ENCODE measurements around the gene RAD9A. TPM values are rescaled to one million over a fixed set of nuclear protein-coding genes. Genes with fewer than 3 reads are reported as not detected.

RAD9A gene
- total RNA-seq, 2 experiments from 2014 or later, result 29.7 to 30.6 TPM

- H3K9me3 Mint-ChIP-seq, result no peaks in the 10 kb centered on the region
- no peak overlapping the region for H3K4me3 Mint-ChIP-seq
- POLR2A ChIA-PET, result no interaction called here
Measured at GRCh38 chr11:67347964-67348749, 43.6 kb upstream of the RAD9A start.

GRCh38 chr11:67349036-67349435, 42.8 kb upstream of the RAD9A start:
- H3K4me1 Mint-ChIP-seq (ENCODE audit: low read depth), result peaks cover 53% of the 10 kb centered on the region

More at GRCh38 chr11:67347964-67348749, 43.6 kb upstream of the RAD9A start:
- DNase-seq (no peak), ATAC-seq (no peak)
- peaks cover 1% of the 10 kb centered on the region for H3K36me3 Mint-ChIP-seq (ENCODE audit: low read depth)
- CTCF ChIA-PET, result interaction anchor here (1.0 to 12.1 kb wide), 10 partner anchors 7 to 86 kb away, joined by 3 to 883 read pairs (median 18); partner anchors contain the start of genes CLCF1 and POLD4
- no peak for TF ChIP-seq CTCF (IDR thresholded peaks at IDR 0.05)
- H3K27me3 Mint-ChIP-seq, result no peaks in the 10 kb centered on the region
- intact Hi-C loops (cut with micrococcal nuclease), result no loop called here
- H3K4me1 Mint-ChIP-seq (ENCODE audit: low read depth), result peaks cover 50% of the 10 kb centered on the region
- H3K27ac Mint-ChIP-seq, result no peak overlapping the region

GRCh38 chr11:67349457-67349856, 42.3 kb upstream of the RAD9A start:
- intact Hi-C loops (cut with micrococcal nuclease), result no loop called here
- no peak for TF ChIP-seq CTCF (IDR thresholded peaks at IDR 0.05)
- H3K27ac Mint-ChIP-seq, result no peak overlapping the region
- ChIA-PET POLR2A (interaction anchor here (1.2 kb wide), 1 partner anchor 26 kb away, joined by 4 read pairs; no protein-coding TSS in a partner anchor), CTCF (interaction anchor here (0.9 to 12.1 kb wide), 10 partner anchors 7 to 96 kb away, joined by 3 to 883 read pairs (median 3); partner anchors contain the start of genes CLCF1 and PPP1CA)
- no peak for DNase-seq
- peaks cover 1% of the 10 kb centered on the region for H3K36me3 Mint-ChIP-seq (ENCODE audit: low read depth)
- no peak for ATAC-seq
- H3K4me1 Mint-ChIP-seq (ENCODE audit: low read depth), result peaks cover 53% of the 10 kb centered on the region
- no peaks in the 10 kb centered on the region for H3K9me3 Mint-ChIP-seq
- no peaks in the 10 kb centered on the region for H3K27me3 Mint-ChIP-seq
- H3K4me3 Mint-ChIP-seq, result no peak overlapping the region

More at GRCh38 chr11:67349036-67349435, 42.8 kb upstream of the RAD9A start:
- H3K9me3 Mint-ChIP-seq, result no peaks in the 10 kb centered on the region
- no peak overlapping the region for H3K27ac Mint-ChIP-seq
- TF ChIP-seq CTCF (IDR thresholded peaks at IDR 0.05), result no peak
- H3K27me3 Mint-ChIP-seq, result no peaks in the 10 kb centered on the region
- ATAC-seq, result no peak
- DNase-seq, result no peak
- intact Hi-C loops (cut with micrococcal nuclease), result no loop called here
- peaks cover 1% of the 10 kb centered on the region for H3K36me3 Mint-ChIP-seq (ENCODE audit: low read depth)
- CTCF ChIA-PET, result interaction anchor here (0.9 to 12.1 kb wide), 10 partner anchors 8 to 95 kb away, joined by 3 to 883 read pairs (median 3); partner anchors contain the start of genes CLCF1 and PPP1CA
- POLR2A ChIA-PET, result interaction anchor here (1.2 kb wide), 1 partner anchor 26 kb away, joined by 4 read pairs; no protein-coding TSS in a partner anchor
- H3K4me3 Mint-ChIP-seq, result no peak overlapping the region

- no peaks in the 10 kb centered on the region for H3K9me3 Mint-ChIP-seq
- no peaks in the 10 kb centered on the region for H3K27me3 Mint-ChIP-seq
- DNase-seq, result no peak
- intact Hi-C loops (cut with micrococcal nuclease), result no loop called here
- peaks cover 1% of the 10 kb centered on the region for H3K36me3 Mint-ChIP-seq (ENCODE audit: low read depth)
- ChIA-PET POLR2A (interaction anchor here (1.2 to 1.9 kb wide), 2 partner anchors 26 to 31 kb away, joined by 4 to 7 read pairs; no protein-coding TSS in a partner anchor), CTCF (interaction anchor here (0.9 to 12.1 kb wide), 11 partner anchors 8 to 109 kb away, joined by 3 to 883 read pairs (median 4); partner anchors contain the start of genes CLCF1, PPP1CA, RAD9A and SSH3)
- no peak for ATAC-seq
- H3K27ac Mint-ChIP-seq, result no peak overlapping the region
- no peak for TF ChIP-seq CTCF (IDR thresholded peaks at IDR 0.05)
- H3K4me1 Mint-ChIP-seq (ENCODE audit: low read depth), result peaks cover 54% of the 10 kb centered on the region
- H3K4me3 Mint-ChIP-seq, result no peak overlapping the region
Measured at GRCh38 chr11:67349928-67350465, 41.8 kb upstream of the RAD9A start.
